Activated CD4-positive, alpha-beta T cell treated with anti-CD3 and anti-CD28 coated beads for 1 hour (primary cell): ENCODE data around the gene PARPBP.
"Not testable (repeated sequence)": the region's sequence is repeated elsewhere in the genome, so short reads cannot be mapped to it uniquely, and the experiment has no call there.

Experiments used
- DNase-seq: peaks from one replicate; pipeline ENCODE4 v3.0.0-alpha.2; 2020

PARPBP gene

GRCh38 chr12:102163383-102163782 lies 43.4 kb downstream of the PARPBP start:
- DNase-seq, result no peak

GRCh38 chr12:102167821-102168604 lies 48.0 kb downstream of the PARPBP start:
- DNase-seq, result no peak

- no peak for DNase-seq
These were observed 50.1 kb downstream of the PARPBP start for GRCh38 chr12:102169922-102170621.

GRCh38 chr12:102171951-102172350 lies 52.0 kb downstream of the PARPBP start:
- no peak for DNase-seq

- DNase-seq, result no peak
These were observed 52.5 kb downstream of the PARPBP start for GRCh38 chr12:102172436-102172835.

- DNase-seq, result no peak
These were observed 54.1 kb downstream of the PARPBP start for GRCh38 chr12:102174117-102174516.

- no peak for DNase-seq
These were observed 54.8 kb downstream of the PARPBP start for GRCh38 chr12:102174761-102175160.

- DNase-seq, result no peak
These were observed 62.7 kb downstream of the PARPBP start for GRCh38 chr12:102182635-102183034.

GRCh38 chr12:102195826-102196225 lies 75.8 kb downstream of the PARPBP start:
- DNase-seq, result no peak

- no peak for DNase-seq
These were observed 77.8 kb downstream of the PARPBP start, which contains the start of gene PMCH for GRCh38 chr12:102197789-102198188. Gene PMCH, minus strand, starts transcription at chr12:102197833. Its CDS starts 63 bp downstream, at chr12:102197770.

GRCh38 chr12:102201436-102202061 lies 81.6 kb downstream of the PARPBP start:
- DNase-seq, result no peak

GRCh38 chr12:102202556-102202955 lies 82.6 kb downstream of the PARPBP start:
- DNase-seq, result no peak

- DNase-seq, result no peak
These were observed 84.0 kb downstream of the PARPBP start for GRCh38 chr12:102204025-102204424.

GRCh38 chr12:102215992-102216691 lies 96.2 kb downstream of the PARPBP start:
- DNase-seq, result no peak

- no peak for DNase-seq
These were observed 100.8 kb downstream of the PARPBP start for GRCh38 chr12:102220736-102221135.

GRCh38 chr12:102227954-102228353 lies 108.0 kb downstream of the PARPBP start:
- DNase-seq, result no peak

- no peak for DNase-seq
These were observed 112.1 kb downstream of the PARPBP start for GRCh38 chr12:102232036-102232435.

- DNase-seq, result no peak
These were observed 112.5 kb downstream of the PARPBP start for GRCh38 chr12:102232446-102232845.

GRCh38 chr12:102234599-102234998 lies 114.6 kb downstream of the PARPBP start:
- DNase-seq, result no peak

GRCh38 chr12:102240859-102241258 lies 120.9 kb downstream of the PARPBP start:
- DNase-seq, result not testable (repeated sequence)
